GM12878 (cell line): Measurements from ENCODE around the gene METAP1D. TPM values are rescaled to one million over a fixed set of nuclear protein-coding genes. Genes with fewer than 3 reads are reported as not detected.

Experiments used
- BRCA1 ChIP-seq: IDR thresholded peaks from 2 replicates; pipeline ENCODE4 v1.6.1; 2011; ENCODE audit warnings: low read depth, low read length, improper control_type of control experiment
- CUX1 ChIP-seq: IDR thresholded peaks from 2 replicates; pipeline ENCODE4 v1.6.1; 2012; ENCODE audit warnings: improper control_type of control experiment, low read depth, low read length; ENCODE audit not compliant: insufficient replicate concordance
- EGR1 ChIP-seq, 2 experiments: IDR thresholded peaks; 1 replicate in 1 of 2; 2 replicates in 1 of 2; pipeline ENCODE4 v1.6.1; 2011 to 2012; ENCODE audit warnings: low read depth in 2 of 2, low read length in 2 of 2, borderline replicate concordance in 1 of 2, mild to moderate bottlenecking in 1 of 2, moderate library complexity in 1 of 2
- GATAD2B ChIP-seq: fragments of 450-650 bp; conservative IDR thresholded peaks from 2 replicates; pipeline ENCODE4 v1.6.1; 2017; ENCODE audit warnings: low read depth, mild to moderate bottlenecking, moderate library complexity
- HDAC6 ChIP-seq: fragments of 200-600 bp; sonication (generic); IDR thresholded peaks from one replicate; pipeline ENCODE4 v1.8.0; 2017; ENCODE audit warnings: antibody characterized with exemption; ENCODE audit not compliant: unreplicated experiment
- IKZF2 ChIP-seq, 2 experiments: fragments of 450-650 bp; IDR thresholded peaks; 2 replicates each; pipeline ENCODE4 v1.6.1; 2017; ENCODE audit warnings: mild to moderate bottlenecking in 2 of 2, moderate library complexity in 2 of 2
- MLLT1 ChIP-seq: fragments of 450-650 bp; IDR thresholded peaks from 2 replicates; pipeline ENCODE4 v1.6.1; 2016; ENCODE audit warnings: mild to moderate bottlenecking
- MTA2 ChIP-seq: fragments of 450-650 bp; IDR thresholded peaks from 2 replicates; pipeline ENCODE4 v1.6.1; 2016; ENCODE audit warnings: low read depth, mild to moderate bottlenecking, moderate library complexity
- PML ChIP-seq: IDR thresholded peaks from 2 replicates; pipeline ENCODE4 v1.6.1; 2012; ENCODE audit warnings: low read length, inconsistent platforms
- SREBF2 ChIP-seq: IDR thresholded peaks from 2 replicates; pipeline ENCODE4 v1.6.1; 2012; ENCODE audit warnings: mild to moderate bottlenecking, low read length
- USF2 ChIP-seq: IDR thresholded peaks from 2 replicates; pipeline ENCODE4 v1.6.1; 2011; ENCODE audit warnings: low read depth, low read length, improper control_type of control experiment, borderline replicate concordance
- ZBTB33 ChIP-seq: fragments of 450-650 bp; IDR thresholded peaks from 2 replicates; pipeline ENCODE4 v1.6.1; 2017; ENCODE audit warnings: mild to moderate bottlenecking
- ZNF384 ChIP-seq: IDR thresholded peaks from 2 replicates; pipeline ENCODE4 v1.6.1; 2012; ENCODE audit warnings: low read depth, mild to moderate bottlenecking, low read length, improper control_type of control experiment, borderline replicate concordance
- ZNF687 ChIP-seq: fragments of 450-650 bp; IDR thresholded peaks from 2 replicates; pipeline ENCODE4 v1.6.1; 2017; ENCODE audit warnings: mild to moderate bottlenecking, moderate library complexity
- polyA plus RNA-seq, 11 experiments: library from polyadenylated mRNA; depleted of rRNA in 4 of 11; unstranded in 6 of 11; stranded (reverse) in 5 of 11; fragments of >200 nt; fragmentation: Nextera tagmentation in 4 of 11; fragmentation: Illumina TruSeq in 1 of 11; extraction: Ambion mirVana in 4 of 11; extraction: Trizol in 1 of 11; gene quantifications; 1 replicate in 1 of 11; 2 replicates in 10 of 11; pipeline versions ENCODE4 v1.2.1 to v1.2.3, GENCODE V29; 2011 to 2016; ENCODE audit warnings: inconsistent platforms in 2 of 11, missing spikeins in 2 of 11, low read depth in 1 of 11
- total RNA-seq, 4 experiments: library from RNA; depleted of rRNA in 3 of 4; stranded (reverse); fragments of >200 nt in 3 of 4; fragmentation: Illumina TruSeq in 1 of 4; extraction: Trizol in 1 of 4; gene quantifications; 2 replicates each; pipeline versions ENCODE4 v1.2.1 to v1.2.3, GENCODE V29; 2013 to 2021

METAP1D gene
- total and polyA plus RNA-seq, 10 of the 15 experiments (the other 5 are each of a cell fraction or from before 2014, with no cell fraction given): 4.5 to 12.1 (median 7.8) TPM

GRCh38 chr2:171999604-172000469, at the start of gene METAP1D (continued):
- TF ChIP-seq ZNF687 (peak; percentile 81), HDAC6 (peak; percentile 61), SREBF2 (no peak), CUX1 (no peak), MTA2 (no peak), IKZF2 (IDR thresholded peaks at IDR 0.05) (no peak), BRCA1 (no peak), PML (peak; percentile 80; the same call in 1 of the 2 replicates), GATAD2B (no peak; the same call in 1 of the 2 replicates), EGR1 (IDR thresholded peaks at IDR 0.05; ENCODE audit: borderline replicate concordance in 1 of 2, low read depth in 2 of 2, low read length in 2 of 2) (0 out of 3 replicates have a peak, but pooled peaks of 1 of the 2 experiments have one; percentile 53), ZNF384 (no peak), ZBTB33 (no peak), MLLT1 (peak; percentile 40; the same call in 1 of the 2 replicates), USF2 (peak; percentile 87)
